Measurements from ENCODE around the gene CCDC182.

CCDC182 gene

GRCh38 chr17:57697197-57697596 lies 47.9 kb downstream of the CCDC182 start:
- no peak for DNase-seq

GRCh38 chr17:57696050-57696449 lies 49.0 kb downstream of the CCDC182 start:
- DNase-seq = no peak
